HL-60 (cell line): ENCODE results near the gene CKMT1B.
"Not testable (repeated sequence)": the region's sequence is repeated elsewhere in the genome, so short reads cannot be mapped to it uniquely, and the experiment has no call there.

Experiments
- CTCF ChIP-seq: IDR thresholded peaks from one replicate; pipeline ENCODE4 v1.5.1; 2011; ENCODE audit warnings: low read length, control low read depth, inconsistent platforms; ENCODE audit not compliant: insufficient read depth
- POLR2AphosphoS5 ChIP-seq: IDR thresholded peaks from 2 replicates; pipeline ENCODE4 v1.6.1; 2012; ENCODE audit warnings: low read depth
- REST ChIP-seq: IDR thresholded peaks from 2 replicates; pipeline ENCODE4 v1.6.1; 2012; ENCODE audit warnings: low read depth; ENCODE audit not compliant: insufficient replicate concordance
- SPI1 ChIP-seq: IDR thresholded peaks from 2 replicates; pipeline ENCODE4 v1.6.1; 2012; ENCODE audit warnings: low read depth, mild to moderate bottlenecking, borderline replicate concordance

GRCh38 chr15:43593328-43594190 is at the start of gene CKMT1B:
- TF ChIP-seq CTCF, POLR2AphosphoS5, REST, SPI1: not testable (repeated sequence)
